Smooth muscle cell (in vitro differentiated cells): ENCODE results near the gene PPP2R5C. TPM values are rescaled to one million over a fixed set of nuclear protein-coding genes. Genes with fewer than 3 reads are reported as not detected.

ENCODE experiments used
- DNase-seq: peaks from one replicate; lab custom pipeline; 2025; ENCODE audit not compliant: unreplicated experiment; lab: John Stamatoyannopoulos, UW
- H2AFZ ChIP-seq: fragments of 200-600 bp; sonication (generic); 2 replicates; pipeline ENCODE4 v1.6.0; 2016; ENCODE audit warnings: antibody characterized with exemption, low read depth, mild to moderate bottlenecking
- H3F3A ChIP-seq: fragments of 200-600 bp; sonication (generic); 2 replicates; pipeline ENCODE4 v1.6.0; 2017; ENCODE audit warnings: antibody characterized with exemption, low read depth
- H3K27ac ChIP-seq: fragments of 200-600 bp; sonication (generic); 2 replicates; pipeline ENCODE4 v1.5.1; 2016; ENCODE audit warnings: low read depth, mild to moderate bottlenecking
- H3K27me3 ChIP-seq: fragments of 200-600 bp; sonication (generic); 2 replicates; pipeline ENCODE4 v1.6.1; 2016; ENCODE audit warnings: low read depth, mild to moderate bottlenecking
- H3K36me3 ChIP-seq: fragments of 200-600 bp; sonication (generic); 2 replicates; pipeline ENCODE4 v1.5.1; 2016; ENCODE audit warnings: low read depth
- H3K4me1 ChIP-seq: fragments of 200-600 bp; sonication (generic); 2 replicates; pipeline ENCODE4 v1.5.1; 2016; ENCODE audit warnings: low read depth
- H3K4me2 ChIP-seq: fragments of 200-600 bp; sonication (generic); 2 replicates; pipeline ENCODE4 v1.6.0; 2016; ENCODE audit warnings: mild to moderate bottlenecking
- H3K4me3 ChIP-seq: fragments of 200-600 bp; sonication (generic); 2 replicates; pipeline ENCODE4 v1.5.1; 2016; ENCODE audit warnings: mild to moderate bottlenecking
- H3K79me2 ChIP-seq: fragments of 200-600 bp; sonication (generic); 2 replicates; pipeline ENCODE4 v1.6.0; 2016; ENCODE audit warnings: low read depth, mild to moderate bottlenecking
- H3K9ac ChIP-seq: fragments of 200-600 bp; sonication (generic); 2 replicates; pipeline ENCODE4 v1.6.0; 2016; ENCODE audit warnings: low read depth
- H3K9me3 ChIP-seq: fragments of 200-600 bp; sonication (generic); replicated peaks from 2 replicates; pipeline ENCODE4 v1.5.1; 2016; ENCODE audit warnings: low read depth
- H4K20me1 ChIP-seq: fragments of 200-600 bp; sonication (generic); 2 replicates; pipeline ENCODE4 v1.6.0; 2016; ENCODE audit warnings: low read depth
- WGBS: methylation state at CpG from one replicate; pipeline ENCODE4 v1.1.7; 2016; ENCODE audit warnings: low lambda C conversion rate; 5-methylcytosine and 5-hydroxymethylcytosine counted together
- polyA plus RNA-seq: library from polyadenylated mRNA; unstranded; fragments of >200 nt; fragmentation: Nextera tagmentation; extraction: Ambion mirVana; gene quantifications from 2 replicates; pipeline ENCODE4 v1.2.1, GENCODE V29; 2016
- total RNA-seq: library from RNA; depleted of rRNA; stranded (reverse); fragments of >200 nt; gene quantifications from 2 replicates; pipeline ENCODE4 v1.2.3, GENCODE V29; 2014
- TF ChIP-seq, protein P1 (sequence below): fragments of 200-600 bp; sonication (generic); IDR thresholded peaks from 2 replicates; pipeline ENCODE4 v1.5.1; 2017; ENCODE audit warnings: borderline replicate concordance, mild to moderate bottlenecking, antibody characterized with exemption; ENCODE audit not compliant: insufficient read depth, poor library complexity, severe bottlenecking

The PPP2R5C gene
- total and polyA plus RNA-seq, 2 experiments from 2014 or later: 63.6 to 92.7 TPM

DNA sequence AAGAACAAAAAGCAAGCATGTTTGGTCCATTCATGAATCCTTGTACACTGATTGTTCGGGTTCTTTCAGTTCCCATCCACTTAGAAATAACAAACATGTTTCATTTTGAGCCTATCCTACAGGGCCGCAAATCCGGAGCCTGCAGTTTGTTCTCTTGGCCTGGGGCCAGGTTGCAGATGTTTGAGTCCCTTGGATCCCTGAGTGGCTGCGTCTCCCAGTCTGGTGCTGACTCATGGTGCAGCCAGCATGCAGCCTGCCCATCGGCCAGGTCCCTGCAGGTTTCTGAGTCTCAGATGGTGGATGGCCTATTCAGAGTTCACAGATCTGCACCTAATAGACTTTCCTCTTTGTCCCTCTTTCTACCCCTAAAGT is 201.0 kb downstream of the PPP2R5C start:
- Histone ChIP-seq H3K4me3 (no peak overlapping the region), H3K4me1 (peaks cover 16% of the 10 kb centered on the region), H3K27me3 (no peaks in the 10 kb centered on the region), H3K4me2 (peak overlapping the region; percentile 36), H4K20me1 (peaks cover 23% of the 10 kb centered on the region), H3K9me3 (no peaks in the 10 kb centered on the region), H3K36me3 (no peaks in the 10 kb centered on the region), H2AFZ (no peak overlapping the region), H3F3A (peaks cover 12% of the 10 kb centered on the region), H3K27ac (peak overlapping the region; percentile 39), H3K79me2 (peaks cover 30% of the 10 kb centered on the region), H3K9ac (peak overlapping the region; percentile 32)
- WGBS: 16% methylated on average over 5 of the region's 5 CpGs
- peak; percentile 26 for DNase-seq
- TF ChIP-seq, protein P1, sequence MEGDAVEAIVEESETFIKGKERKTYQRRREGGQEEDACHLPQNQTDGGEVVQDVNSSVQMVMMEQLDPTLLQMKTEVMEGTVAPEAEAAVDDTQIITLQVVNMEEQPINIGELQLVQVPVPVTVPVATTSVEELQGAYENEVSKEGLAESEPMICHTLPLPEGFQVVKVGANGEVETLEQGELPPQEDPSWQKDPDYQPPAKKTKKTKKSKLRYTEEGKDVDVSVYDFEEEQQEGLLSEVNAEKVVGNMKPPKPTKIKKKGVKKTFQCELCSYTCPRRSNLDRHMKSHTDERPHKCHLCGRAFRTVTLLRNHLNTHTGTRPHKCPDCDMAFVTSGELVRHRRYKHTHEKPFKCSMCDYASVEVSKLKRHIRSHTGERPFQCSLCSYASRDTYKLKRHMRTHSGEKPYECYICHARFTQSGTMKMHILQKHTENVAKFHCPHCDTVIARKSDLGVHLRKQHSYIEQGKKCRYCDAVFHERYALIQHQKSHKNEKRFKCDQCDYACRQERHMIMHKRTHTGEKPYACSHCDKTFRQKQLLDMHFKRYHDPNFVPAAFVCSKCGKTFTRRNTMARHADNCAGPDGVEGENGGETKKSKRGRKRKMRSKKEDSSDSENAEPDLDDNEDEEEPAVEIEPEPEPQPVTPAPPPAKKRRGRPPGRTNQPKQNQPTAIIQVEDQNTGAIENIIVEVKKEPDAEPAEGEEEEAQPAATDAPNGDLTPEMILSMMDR: no peak

DNA sequence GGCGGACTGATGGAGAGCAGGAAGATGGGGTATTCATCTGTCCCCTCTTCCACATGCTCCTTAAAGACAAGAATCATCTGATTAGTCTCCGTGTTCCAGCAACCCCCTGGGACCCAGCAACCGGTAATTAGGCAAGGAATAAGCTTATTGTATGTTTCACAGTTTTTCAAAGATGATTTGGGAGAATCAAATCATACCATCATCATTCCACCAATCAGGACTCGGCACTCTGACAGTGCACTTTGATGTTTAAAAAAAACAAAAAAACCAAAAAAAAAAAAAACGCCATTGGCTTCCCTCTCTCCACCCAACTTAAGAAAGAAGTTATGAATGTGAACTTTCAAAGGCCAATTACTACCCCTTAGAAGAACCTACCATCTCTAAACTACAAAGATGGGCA is 201.5 kb downstream of the PPP2R5C start:
- no peak overlapping the region for H3K4me2 ChIP-seq
- peaks cover 16% of the 10 kb centered on the region for H3K4me1 ChIP-seq
- peaks cover 12% of the 10 kb centered on the region for H3F3A ChIP-seq
- TF ChIP-seq, protein P1: no peak
- H3K36me3 ChIP-seq: no peaks in the 10 kb centered on the region
- no peaks in the 10 kb centered on the region for H3K27me3 ChIP-seq
- H3K9me3 ChIP-seq: no peaks in the 10 kb centered on the region
- no peak overlapping the region for H3K9ac ChIP-seq
- H2AFZ ChIP-seq: no peak overlapping the region
- H4K20me1 ChIP-seq: peaks cover 28% of the 10 kb centered on the region
- H3K79me2 ChIP-seq: peaks cover 36% of the 10 kb centered on the region
- no peak overlapping the region for H3K4me3 ChIP-seq
- H3K27ac ChIP-seq: peak overlapping the region; percentile 39
- DNase-seq: no peak
- 94% methylated on average over 5 of the region's 5 CpGs for WGBS

DNA sequence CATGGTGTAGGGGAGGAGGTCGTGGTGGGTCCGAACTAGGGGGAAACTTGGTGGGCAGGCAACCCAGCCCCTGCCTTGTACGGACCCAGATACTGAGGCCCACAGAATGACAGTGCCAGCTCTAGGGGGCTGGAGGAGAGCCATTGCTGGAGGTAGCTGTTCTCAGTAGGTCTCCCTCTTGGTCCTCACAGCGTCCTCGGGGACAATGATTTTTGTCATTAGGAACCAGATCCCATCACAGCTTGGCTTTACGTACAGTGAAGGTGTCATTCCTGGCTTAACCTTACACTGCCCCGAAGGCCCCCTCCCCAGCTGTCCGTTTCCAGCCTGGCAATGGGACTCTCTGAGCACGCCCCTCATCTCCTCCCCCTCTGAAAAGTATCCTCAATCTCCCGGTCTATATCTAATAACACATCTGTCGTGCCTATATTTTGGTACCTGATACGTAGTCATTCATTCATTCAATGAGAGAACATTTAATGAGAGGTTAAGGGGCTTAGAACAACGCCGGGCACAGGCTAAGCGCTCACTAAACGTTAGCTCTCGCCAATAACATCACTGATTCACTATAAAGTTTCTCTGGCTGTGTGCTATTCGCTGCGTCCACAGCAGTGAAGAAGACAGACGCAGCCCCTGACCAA is 202.3 kb downstream of the PPP2R5C start:
- no peak overlapping the region for H3K9ac ChIP-seq
- no peaks in the 10 kb centered on the region for H3K9me3 ChIP-seq
- no peaks in the 10 kb centered on the region for H3K36me3 ChIP-seq
- no peak overlapping the region for H3K27ac ChIP-seq
- peak overlapping the region; percentile 99 for H3K4me3 ChIP-seq
- peaks cover 16% of the 10 kb centered on the region for H3K4me1 ChIP-seq
- WGBS: 66% methylated on average over 20 of the region's 20 CpGs
- H3K79me2 ChIP-seq: peaks cover 43% of the 10 kb centered on the region
- H3K4me2 ChIP-seq: peak overlapping the region; percentile 76
- H2AFZ ChIP-seq: peak overlapping the region; percentile 48
- H4K20me1 ChIP-seq: peaks cover 36% of the 10 kb centered on the region
- TF ChIP-seq, protein P1: no peak
- DNase-seq: no peak
- H3K27me3 ChIP-seq: no peaks in the 10 kb centered on the region
- H3F3A ChIP-seq: peaks cover 12% of the 10 kb centered on the region
